Measurements from ENCODE around the gene ARHGAP42.

The ARHGAP42 gene

GRCh38 chr11:100687054-100687629 is at the start of gene ARHGAP42:
Gene ARHGAP42 (plus strand): TSS chr11:100687288. CDS start chr11:100687679, 391 bp downstream.
- Histone ChIP-seq H3K36me3 (ENCODE audit: control insufficient read depth in 5 of 5, insufficient read depth in 5 of 5, low read length in 5 of 5) (no peaks in the 10 kb centered on the region), H3K4me1 (ENCODE audit: control insufficient read depth in 5 of 5, insufficient read depth in 5 of 5, low read length in 5 of 5) (peaks cover 0 to 26% (median 22%) of the 10 kb centered on the region in 5 donors), H3K27me3 (ENCODE audit: control insufficient read depth in 5 of 5, insufficient read depth in 4 of 5, low read length in 5 of 5) (no peaks in the 10 kb centered on the region), H3K4me3 (ENCODE audit: low read depth in 1 of 5, low read length in 5 of 5) (peak within 1 kb of the TSS; percentile 80 to 91 (median 83)), H3K9ac (ENCODE audit: low read length in 5 of 5) (peak within 1 kb of the TSS; percentile 56 to 90 (median 75)), H3K9me3 (ENCODE audit: control insufficient read depth in 5 of 5, low read length in 5 of 5) (no peaks in the 10 kb centered on the region), H3K27ac (ENCODE audit: low read depth, low read length) (peak within 1 kb of the TSS; percentile 90)

DNA sequence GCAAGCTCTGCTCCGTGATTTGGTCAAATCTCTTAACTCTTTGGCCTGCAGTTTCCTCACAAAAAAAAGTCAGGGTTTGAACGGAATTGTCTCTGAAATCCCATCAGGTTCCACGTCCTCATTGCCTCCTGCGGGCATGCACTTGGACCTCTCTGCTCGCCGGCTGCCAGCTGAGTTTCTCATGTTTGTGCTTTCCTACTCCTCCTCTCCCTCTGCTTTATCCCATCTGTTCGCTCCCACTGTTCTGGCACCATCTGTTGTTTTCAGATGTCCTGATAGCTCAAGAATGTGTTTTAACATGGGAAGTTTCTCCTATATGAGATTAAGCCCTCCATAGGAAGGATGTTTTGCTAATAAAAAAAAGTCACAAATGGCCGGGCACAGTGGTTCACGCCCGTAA is 49.4 kb upstream of the ARHGAP42 start:
- Histone ChIP-seq H3K27me3 (ENCODE audit: control insufficient read depth in 5 of 5, insufficient read depth in 4 of 5, low read length in 5 of 5) (peaks cover 0 to 2% (median 0%) of the 10 kb centered on the region in 5 donors), H3K36me3 (ENCODE audit: control insufficient read depth in 5 of 5, insufficient read depth in 5 of 5, low read length in 5 of 5) (no peaks in the 10 kb centered on the region), H3K4me3 (ENCODE audit: low read depth in 1 of 5, low read length in 5 of 5) (no peak overlapping the region), H3K4me1 (ENCODE audit: control insufficient read depth in 5 of 5, insufficient read depth in 5 of 5, low read length in 5 of 5) (peaks cover 1 to 15% (median 7%) of the 10 kb centered on the region in 5 donors), H3K9me3 (ENCODE audit: control insufficient read depth in 5 of 5, low read length in 5 of 5) (peaks cover 0 to 4% (median 0%) of the 10 kb centered on the region in 5 donors), H3K27ac (ENCODE audit: low read depth, low read length) (no peak overlapping the region), H3K9ac (ENCODE audit: low read length in 5 of 5) (no peak overlapping the region)

DNA sequence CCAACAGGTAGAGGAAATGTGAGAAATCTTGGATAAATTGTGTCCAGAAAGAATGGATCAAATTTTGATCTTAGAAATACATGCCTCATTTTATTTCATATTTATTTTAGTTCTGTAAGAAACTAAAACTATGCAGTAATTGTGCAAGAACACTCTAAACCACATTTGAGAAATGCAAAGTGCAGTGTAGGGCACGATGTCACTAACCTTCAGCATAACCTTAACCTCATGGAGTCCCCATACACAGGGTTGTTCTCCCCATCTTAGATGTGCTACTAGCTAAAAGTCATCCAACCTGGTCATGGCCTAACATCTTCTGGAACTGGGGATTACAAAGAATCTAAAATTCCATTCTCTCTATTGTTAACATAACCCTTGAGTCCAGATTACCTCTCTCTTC is 48.4 kb upstream of the ARHGAP42 start:
- Histone ChIP-seq H3K4me1 (ENCODE audit: control insufficient read depth in 5 of 5, insufficient read depth in 5 of 5, low read length in 5 of 5) (peaks cover 0 to 7% (median 0%) of the 10 kb centered on the region in 5 donors), H3K36me3 (ENCODE audit: control insufficient read depth in 5 of 5, insufficient read depth in 5 of 5, low read length in 5 of 5) (no peaks in the 10 kb centered on the region), H3K9ac (ENCODE audit: low read length in 5 of 5) (no peak overlapping the region), H3K27me3 (ENCODE audit: control insufficient read depth in 5 of 5, insufficient read depth in 4 of 5, low read length in 5 of 5) (peaks cover 0 to 2% (median 0%) of the 10 kb centered on the region in 5 donors), H3K9me3 (ENCODE audit: control insufficient read depth in 5 of 5, low read length in 5 of 5) (peaks cover 0 to 4% (median 0%) of the 10 kb centered on the region in 5 donors), H3K27ac (ENCODE audit: low read depth, low read length) (no peak overlapping the region), H3K4me3 (ENCODE audit: low read depth in 1 of 5, low read length in 5 of 5) (no peak overlapping the region)

DNA sequence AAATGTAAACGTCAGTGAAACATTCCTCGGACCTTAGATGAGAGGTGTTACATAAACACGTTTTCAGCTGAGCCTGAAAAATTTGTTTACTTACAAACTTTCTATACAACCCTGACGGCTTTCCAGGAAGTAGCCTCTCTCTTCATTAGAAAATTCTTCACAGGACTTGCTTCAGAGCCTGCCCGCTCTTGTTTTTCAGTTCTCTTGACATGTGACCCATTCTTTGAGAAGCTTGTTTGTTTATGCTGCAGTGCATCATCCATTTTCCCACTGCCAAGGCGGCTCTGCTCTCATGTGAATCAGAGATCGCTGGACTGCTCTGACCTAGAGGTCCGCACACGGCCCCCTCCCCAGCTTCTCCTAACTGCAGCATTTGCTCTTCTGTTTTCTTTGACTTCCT is 47.9 kb upstream of the ARHGAP42 start:
- Histone ChIP-seq H3K9ac (ENCODE audit: low read length in 5 of 5) (no peak overlapping the region), H3K4me1 (ENCODE audit: control insufficient read depth in 5 of 5, insufficient read depth in 5 of 5, low read length in 5 of 5) (peaks cover 0 to 7% (median 0%) of the 10 kb centered on the region in 5 donors), H3K9me3 (ENCODE audit: control insufficient read depth in 5 of 5, low read length in 5 of 5) (peaks cover 0 to 4% (median 0%) of the 10 kb centered on the region in 5 donors), H3K27ac (ENCODE audit: low read depth, low read length) (no peak overlapping the region), H3K27me3 (ENCODE audit: control insufficient read depth in 5 of 5, insufficient read depth in 4 of 5, low read length in 5 of 5) (peaks cover 0 to 2% (median 0%) of the 10 kb centered on the region in 5 donors), H3K36me3 (ENCODE audit: control insufficient read depth in 5 of 5, insufficient read depth in 5 of 5, low read length in 5 of 5) (no peaks in the 10 kb centered on the region), H3K4me3 (ENCODE audit: low read depth in 1 of 5, low read length in 5 of 5) (no peak overlapping the region)

GRCh38 chr11:100640071-100640470 is 47.0 kb upstream of the ARHGAP42 start:
- Histone ChIP-seq H3K9ac (ENCODE audit: low read length in 5 of 5) (no peak overlapping the region), H3K27ac (ENCODE audit: low read depth, low read length) (no peak overlapping the region), H3K9me3 (ENCODE audit: control insufficient read depth in 5 of 5, low read length in 5 of 5) (peaks cover 0 to 4% (median 0%) of the 10 kb centered on the region in 5 donors), H3K4me1 (ENCODE audit: control insufficient read depth in 5 of 5, insufficient read depth in 5 of 5, low read length in 5 of 5) (peaks cover 0 to 7% (median 0%) of the 10 kb centered on the region in 5 donors), H3K4me3 (ENCODE audit: low read depth in 1 of 5, low read length in 5 of 5) (no peak overlapping the region), H3K27me3 (ENCODE audit: control insufficient read depth in 5 of 5, insufficient read depth in 4 of 5, low read length in 5 of 5) (peaks cover 0 to 2% (median 0%) of the 10 kb centered on the region in 5 donors), H3K36me3 (ENCODE audit: control insufficient read depth in 5 of 5, insufficient read depth in 5 of 5, low read length in 5 of 5) (no peaks in the 10 kb centered on the region)

- Histone ChIP-seq H3K27ac (ENCODE audit: low read depth, low read length) (no peak overlapping the region), H3K4me1 (ENCODE audit: control insufficient read depth in 5 of 5, insufficient read depth in 5 of 5, low read length in 5 of 5) (peaks cover 0 to 7% (median 0%) of the 10 kb centered on the region in 5 donors), H3K9ac (ENCODE audit: low read length in 5 of 5) (no peak overlapping the region), H3K4me3 (ENCODE audit: low read depth in 1 of 5, low read length in 5 of 5) (no peak overlapping the region), H3K36me3 (ENCODE audit: control insufficient read depth in 5 of 5, insufficient read depth in 5 of 5, low read length in 5 of 5) (no peaks in the 10 kb centered on the region), H3K27me3 (ENCODE audit: control insufficient read depth in 5 of 5, insufficient read depth in 4 of 5, low read length in 5 of 5) (peaks cover 0 to 2% (median 0%) of the 10 kb centered on the region in 5 donors), H3K9me3 (ENCODE audit: control insufficient read depth in 5 of 5, low read length in 5 of 5) (peaks cover 0 to 4% (median 0%) of the 10 kb centered on the region in 5 donors)
Measured at GRCh38 chr11:100640646-100641045, 46.4 kb upstream of the ARHGAP42 start.

GRCh38 chr11:100641456-100641855 is 45.6 kb upstream of the ARHGAP42 start:
- Histone ChIP-seq H3K27ac (ENCODE audit: low read depth, low read length) (no peak overlapping the region), H3K4me1 (ENCODE audit: control insufficient read depth in 5 of 5, insufficient read depth in 5 of 5, low read length in 5 of 5) (peaks cover 0 to 7% (median 0%) of the 10 kb centered on the region in 5 donors), H3K27me3 (ENCODE audit: control insufficient read depth in 5 of 5, insufficient read depth in 4 of 5, low read length in 5 of 5) (no peaks in the 10 kb centered on the region)

GRCh38 chr11:100646545-100646944 is 40.5 kb upstream of the ARHGAP42 start:
- Histone ChIP-seq H3K4me3 (ENCODE audit: low read depth in 1 of 5, low read length in 5 of 5) (no peak overlapping the region), H3K27me3 (ENCODE audit: control insufficient read depth in 5 of 5, insufficient read depth in 4 of 5, low read length in 5 of 5) (no peaks in the 10 kb centered on the region), H3K9me3 (ENCODE audit: control insufficient read depth in 5 of 5, low read length in 5 of 5) (peaks cover 0 to 3% (median 0%) of the 10 kb centered on the region in 5 donors)

More at GRCh38 chr11:100641456-100641855, 45.6 kb upstream of the ARHGAP42 start:
- Histone ChIP-seq H3K36me3 (ENCODE audit: control insufficient read depth in 5 of 5, insufficient read depth in 5 of 5, low read length in 5 of 5) (no peaks in the 10 kb centered on the region), H3K9ac (ENCODE audit: low read length in 5 of 5) (no peak overlapping the region), H3K9me3 (ENCODE audit: control insufficient read depth in 5 of 5, low read length in 5 of 5) (peaks cover 0 to 4% (median 0%) of the 10 kb centered on the region in 5 donors), H3K4me3 (ENCODE audit: low read depth in 1 of 5, low read length in 5 of 5) (no peak overlapping the region)

DNA sequence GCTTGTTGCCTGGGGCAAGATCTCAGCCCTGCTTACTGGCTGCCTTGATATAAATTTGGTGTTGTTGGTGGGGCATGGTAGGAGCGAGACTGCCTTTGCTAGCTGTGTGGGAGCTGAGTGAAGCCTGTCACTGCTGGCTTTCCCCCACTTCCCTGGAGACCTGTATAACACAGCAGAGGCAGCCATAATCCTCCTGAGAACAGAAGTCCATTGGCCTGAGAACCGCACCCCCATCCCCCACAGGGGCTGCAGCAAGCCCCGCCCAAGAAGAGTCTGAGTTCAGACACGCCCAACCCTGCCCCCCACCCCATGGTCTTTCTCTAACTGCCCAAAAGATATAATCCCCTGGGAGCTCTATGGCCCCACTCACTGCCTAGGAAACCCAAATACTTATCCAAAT is 39.2 kb upstream of the ARHGAP42 start:
- no peaks in the 10 kb centered on the region for H3K27me3 ChIP-seq (ENCODE audit: control insufficient read depth in 5 of 5, insufficient read depth in 4 of 5, low read length in 5 of 5)
- H3K9ac ChIP-seq (ENCODE audit: low read length in 5 of 5), result no peak overlapping the region
- H3K27ac ChIP-seq (ENCODE audit: low read depth, low read length), result no peak overlapping the region
- no peaks in the 10 kb centered on the region for H3K36me3 ChIP-seq (ENCODE audit: control insufficient read depth in 5 of 5, insufficient read depth in 5 of 5, low read length in 5 of 5)
- no peak overlapping the region for H3K4me3 ChIP-seq (ENCODE audit: low read depth in 1 of 5, low read length in 5 of 5)
- peaks cover 0 to 3% (median 0%) of the 10 kb centered on the region in 5 donors for H3K9me3 ChIP-seq (ENCODE audit: control insufficient read depth in 5 of 5, low read length in 5 of 5)
- no peaks in the 10 kb centered on the region for H3K4me1 ChIP-seq (ENCODE audit: control insufficient read depth in 5 of 5, insufficient read depth in 5 of 5, low read length in 5 of 5)

More at GRCh38 chr11:100646545-100646944, 40.5 kb upstream of the ARHGAP42 start:
- Histone ChIP-seq H3K9ac (ENCODE audit: low read length in 5 of 5) (no peak overlapping the region), H3K36me3 (ENCODE audit: control insufficient read depth in 5 of 5, insufficient read depth in 5 of 5, low read length in 5 of 5) (no peaks in the 10 kb centered on the region), H3K27ac (ENCODE audit: low read depth, low read length) (no peak overlapping the region), H3K4me1 (ENCODE audit: control insufficient read depth in 5 of 5, insufficient read depth in 5 of 5, low read length in 5 of 5) (no peaks in the 10 kb centered on the region)

- no peak overlapping the region for H3K27ac ChIP-seq (ENCODE audit: low read depth, low read length)
Measured at GRCh38 chr11:100663583-100663982, 23.5 kb upstream of the ARHGAP42 start.

More at GRCh38 chr11:100663583-100663982, 23.5 kb upstream of the ARHGAP42 start:
- Histone ChIP-seq H3K9ac (ENCODE audit: low read length in 5 of 5) (no peak overlapping the region), H3K36me3 (ENCODE audit: control insufficient read depth in 5 of 5, insufficient read depth in 5 of 5, low read length in 5 of 5) (no peaks in the 10 kb centered on the region), H3K4me1 (ENCODE audit: control insufficient read depth in 5 of 5, insufficient read depth in 5 of 5, low read length in 5 of 5) (no peaks in the 10 kb centered on the region), H3K9me3 (ENCODE audit: control insufficient read depth in 5 of 5, low read length in 5 of 5) (no peaks in the 10 kb centered on the region), H3K4me3 (ENCODE audit: low read depth in 1 of 5, low read length in 5 of 5) (no peak overlapping the region), H3K27me3 (ENCODE audit: control insufficient read depth in 5 of 5, insufficient read depth in 4 of 5, low read length in 5 of 5) (no peaks in the 10 kb centered on the region)
